ENCODE results near the gene CCDC43.
"Not testable (repeated sequence)": the region's sequence is repeated elsewhere in the genome, so short reads cannot be mapped to it uniquely, and the experiment has no call there.

Gene CCDC43

DNA sequence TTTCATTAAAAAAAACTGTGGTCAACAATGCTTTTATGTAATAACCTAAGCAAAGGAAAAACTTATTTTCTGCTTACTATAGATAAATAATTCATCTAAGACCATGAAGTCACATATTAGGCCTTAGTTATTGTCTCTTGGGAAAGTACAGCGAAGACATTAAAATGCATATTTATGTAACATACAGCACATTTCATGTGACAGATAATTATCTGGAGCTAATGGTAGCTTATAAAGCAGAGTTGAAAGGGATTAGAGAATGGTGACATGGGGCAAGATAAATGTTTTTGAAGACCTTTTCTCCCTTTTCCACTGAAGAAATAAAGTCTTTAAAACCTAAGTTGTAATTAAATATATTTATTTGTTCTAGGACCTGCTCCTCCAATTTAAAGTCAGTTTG is 23.6 kb downstream of the CCDC43 start:
- DNase-seq (ENCODE audit: low read depth): no peak

DNA sequence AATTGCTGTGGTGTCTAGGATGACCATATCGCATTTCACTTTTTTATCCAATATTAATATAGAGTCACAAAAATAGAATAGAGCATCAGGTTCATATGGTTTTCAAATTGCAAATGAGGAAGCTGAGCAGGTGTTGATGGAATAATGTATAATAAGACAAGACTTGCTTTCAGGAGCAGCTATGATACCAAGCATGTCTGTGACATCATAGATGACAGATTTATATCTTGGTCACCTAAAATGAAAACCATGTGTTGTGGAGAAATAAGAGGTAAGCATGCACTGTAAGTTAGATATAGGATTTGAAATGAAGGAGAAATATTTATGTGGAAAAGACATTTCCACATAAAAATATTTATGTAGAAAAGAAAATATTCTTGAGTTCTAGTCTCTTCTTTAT is 24.7 kb downstream of the CCDC43 start:
- no peak for DNase-seq (ENCODE audit: low read depth)

DNA sequence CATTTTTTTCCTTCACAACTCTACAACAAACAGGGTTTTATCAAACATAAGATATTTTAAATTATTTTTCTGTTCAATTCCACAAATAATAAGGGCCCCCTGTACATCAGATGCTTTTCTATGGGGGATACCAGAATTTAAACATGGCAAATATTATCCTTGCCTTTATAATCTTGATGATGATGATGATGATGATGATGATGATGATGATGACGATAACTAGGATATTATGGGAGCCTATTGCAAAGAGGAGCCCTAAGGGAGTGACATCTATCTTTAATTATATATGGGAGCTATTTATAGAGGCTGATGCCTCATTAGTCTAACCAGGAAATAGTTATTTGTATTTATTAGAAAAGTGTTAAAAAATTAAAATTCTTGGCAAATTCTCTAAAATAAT is 26.5 kb downstream of the CCDC43 start:
- DNase-seq (ENCODE audit: low read depth): no peak

DNA sequence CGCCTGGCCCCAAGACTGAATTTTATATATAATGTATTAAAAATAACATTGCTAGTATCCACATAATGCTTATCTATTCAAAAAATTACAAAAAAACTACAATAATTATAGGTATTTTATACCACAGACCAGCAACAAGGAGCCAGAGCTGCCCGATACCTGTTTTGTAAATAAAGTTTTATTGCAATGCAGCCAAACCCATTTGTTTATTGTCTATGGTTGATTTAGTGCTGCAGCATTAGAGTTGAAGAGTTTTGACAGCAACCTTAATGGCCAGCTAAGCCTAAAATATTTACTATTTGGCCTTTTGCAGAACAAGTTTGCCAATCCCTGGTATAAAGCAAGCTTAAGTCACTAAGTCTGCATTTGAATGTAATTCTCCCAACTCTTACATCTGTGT is 27.7 kb downstream of the CCDC43 start:
- no peak for DNase-seq (ENCODE audit: low read depth)

DNA sequence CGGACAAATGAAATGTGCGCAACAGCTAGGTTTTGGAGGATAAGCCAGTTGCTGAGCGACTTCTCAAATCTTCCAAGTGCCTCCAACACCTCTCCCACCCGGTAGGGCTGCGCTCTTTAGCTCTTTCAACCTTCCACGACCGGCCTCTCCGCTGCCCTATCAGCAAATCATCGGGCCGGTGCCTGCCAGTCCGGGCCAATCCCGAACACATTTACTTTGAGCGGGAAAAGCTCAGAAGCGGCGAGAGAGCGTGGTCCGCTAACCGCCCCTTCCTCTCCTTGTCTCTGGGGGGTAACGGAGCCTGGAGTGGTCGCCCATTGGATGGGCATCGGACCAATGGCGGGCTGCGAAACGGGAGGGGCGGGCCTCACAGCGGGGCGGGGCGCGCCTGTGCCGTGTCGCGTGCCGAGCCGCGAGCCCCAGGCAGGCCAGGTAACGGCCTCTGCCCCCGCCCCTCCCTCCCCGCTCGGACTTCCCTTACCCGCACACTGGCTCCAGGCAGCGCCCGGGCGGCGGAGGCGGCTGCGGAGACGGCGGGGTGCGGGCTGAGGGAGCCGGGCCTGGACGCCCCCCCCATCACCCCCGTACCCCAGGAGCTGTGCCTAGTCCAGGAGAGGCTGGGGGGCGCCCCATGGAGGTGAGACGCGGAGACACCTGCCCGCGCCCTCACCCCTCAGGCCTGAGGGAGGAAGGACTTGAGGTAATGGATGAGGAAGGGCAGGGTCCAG is 33.4 kb downstream of the CCDC43 start, which contains the start of gene MEIOC:
TSS of gene MEIOC (plus strand) at position 486 of the 728 bp plus-strand sequence. CDS start at position 632, 146 bp downstream.
- peak; percentile 11 for DNase-seq (ENCODE audit: low read depth)

DNA sequence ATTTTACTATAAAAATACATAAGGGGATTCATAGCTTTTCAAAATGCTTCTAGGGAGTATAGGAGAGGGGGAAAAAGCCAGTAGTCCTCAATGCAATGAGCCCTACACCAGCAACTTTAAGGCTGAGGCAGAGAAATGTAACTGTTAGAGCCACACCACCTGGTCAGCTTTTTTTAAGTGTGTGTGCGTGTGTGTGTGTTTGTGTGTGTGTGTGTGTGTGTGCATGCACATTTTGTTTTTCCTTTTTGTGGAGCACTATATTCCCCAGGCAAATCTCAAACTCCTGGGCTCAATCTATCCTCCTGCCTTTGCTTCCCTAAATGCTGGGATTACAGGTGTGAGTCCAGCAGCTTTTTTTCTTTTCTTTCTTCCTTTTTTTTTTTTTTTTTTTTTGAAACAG is 35.6 kb downstream of the CCDC43 start:
- DNase-seq (ENCODE audit: low read depth): no peak

DNA sequence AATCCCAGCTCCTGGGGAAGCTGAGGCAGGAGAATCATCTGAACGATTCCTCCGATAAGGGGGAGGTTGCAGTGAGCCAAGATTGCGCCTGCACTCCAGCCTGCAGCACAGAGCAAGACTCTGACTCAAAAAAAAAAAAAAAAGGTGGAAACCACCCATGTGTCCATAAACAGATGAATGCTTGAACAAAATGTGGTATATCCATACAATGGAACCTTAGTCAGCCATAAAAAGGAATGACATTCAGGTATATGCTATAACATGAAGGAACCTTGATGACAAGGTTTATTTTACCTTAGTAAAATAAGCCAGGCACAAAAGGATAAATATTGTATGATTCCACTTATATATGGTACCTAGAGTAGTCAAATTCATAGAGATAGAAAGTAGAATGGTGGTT is 36.2 kb downstream of the CCDC43 start:
- no peak for DNase-seq (ENCODE audit: low read depth)

DNA sequence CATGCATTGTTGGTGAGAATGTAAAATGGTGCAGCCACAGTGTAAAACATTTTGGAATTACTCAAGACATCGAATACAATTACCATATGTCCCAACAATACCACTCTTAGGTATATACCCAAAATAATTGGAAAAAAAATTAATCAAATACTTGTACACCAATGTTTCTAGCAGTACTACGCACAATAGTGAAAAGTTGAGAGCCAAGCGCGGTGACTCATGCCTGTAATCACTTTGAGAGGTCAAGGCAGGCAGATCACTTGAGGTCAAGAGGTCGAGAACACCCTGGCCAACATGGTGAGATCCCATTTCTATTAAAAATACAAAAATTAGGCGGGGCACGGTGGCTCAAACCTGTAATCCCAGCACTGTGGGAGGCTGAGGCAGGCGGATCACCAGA is 36.8 kb downstream of the CCDC43 start:
- no peak for DNase-seq (ENCODE audit: low read depth)

DNA sequence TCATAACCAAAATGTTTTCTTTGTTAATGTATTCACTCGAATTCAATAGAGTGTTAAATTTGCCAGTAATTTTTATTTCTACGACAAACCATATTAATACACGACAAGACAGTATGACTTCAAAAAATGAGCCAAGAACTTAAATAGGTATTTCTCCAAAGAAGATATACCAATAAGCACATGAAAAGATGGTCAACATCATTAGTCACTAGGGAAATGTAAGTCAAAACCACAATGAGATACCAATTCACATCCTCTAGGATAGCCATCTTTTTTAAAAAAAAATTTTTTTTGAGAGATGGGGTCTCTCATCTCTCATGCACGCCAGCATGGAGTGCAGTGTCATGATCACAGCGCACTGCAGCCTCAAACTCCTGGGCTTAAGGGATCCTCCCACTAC is 38.3 kb downstream of the CCDC43 start:
- DNase-seq (ENCODE audit: low read depth): no peak

DNA sequence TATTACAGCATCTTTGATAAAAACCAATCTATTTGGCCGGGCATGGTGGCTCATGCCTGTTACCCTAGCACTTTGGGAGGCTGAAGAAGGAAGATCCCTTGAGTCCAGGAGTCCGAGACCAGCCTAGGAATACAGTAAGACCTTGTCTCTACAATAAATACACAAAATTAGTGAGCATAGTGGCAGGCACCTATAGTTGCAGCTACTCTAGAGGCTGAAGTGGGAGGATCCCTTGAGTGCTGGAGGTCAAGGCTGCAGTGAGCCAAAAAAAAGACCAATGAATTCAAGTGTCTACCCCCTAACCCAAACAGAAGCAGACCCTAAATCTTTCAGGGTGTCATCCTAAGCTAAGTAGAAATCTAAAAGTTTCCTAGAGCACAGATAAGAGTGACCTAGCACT is 40.6 kb downstream of the CCDC43 start:
- no peak for DNase-seq (ENCODE audit: low read depth)

DNA sequence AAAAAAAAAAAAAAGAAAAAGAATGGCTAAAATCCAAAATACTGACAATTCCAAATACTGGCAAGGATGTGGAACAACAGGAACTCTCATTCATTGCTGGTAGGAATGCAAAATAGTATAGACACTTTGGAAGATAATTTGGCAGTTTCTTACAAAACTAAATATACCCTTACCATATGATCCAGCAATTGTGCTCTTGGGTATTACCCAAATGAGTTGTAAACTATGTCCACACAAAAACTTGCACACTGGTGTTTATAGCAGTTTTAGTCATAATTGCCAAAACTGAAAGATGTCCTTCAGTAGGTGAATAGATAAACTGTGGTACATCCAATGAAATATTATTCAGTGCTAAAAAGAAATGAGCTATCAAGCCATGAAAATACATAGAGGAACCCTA is 41.8 kb downstream of the CCDC43 start:
- DNase-seq (ENCODE audit: low read depth): no peak

DNA sequence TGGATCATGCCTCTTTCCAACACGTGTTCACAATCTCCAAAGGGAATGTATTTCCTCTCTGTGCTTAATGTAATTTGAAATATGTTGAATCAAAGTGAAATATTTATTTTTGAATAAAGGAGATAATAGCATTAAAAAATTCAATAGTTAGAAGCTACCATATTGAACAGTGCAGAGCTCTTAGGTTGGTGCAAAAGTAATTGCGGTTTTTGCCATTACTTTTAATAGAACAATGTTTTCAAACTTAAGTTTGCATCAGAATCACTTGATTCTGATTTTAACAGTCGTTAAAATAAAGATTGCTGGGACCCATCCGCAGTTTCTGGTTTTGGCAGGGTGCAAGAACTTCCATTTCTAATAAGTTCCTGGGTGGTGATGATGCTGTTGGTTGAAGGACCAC is 43.3 kb downstream of the CCDC43 start:
- DNase-seq (ENCODE audit: low read depth): no peak

DNA sequence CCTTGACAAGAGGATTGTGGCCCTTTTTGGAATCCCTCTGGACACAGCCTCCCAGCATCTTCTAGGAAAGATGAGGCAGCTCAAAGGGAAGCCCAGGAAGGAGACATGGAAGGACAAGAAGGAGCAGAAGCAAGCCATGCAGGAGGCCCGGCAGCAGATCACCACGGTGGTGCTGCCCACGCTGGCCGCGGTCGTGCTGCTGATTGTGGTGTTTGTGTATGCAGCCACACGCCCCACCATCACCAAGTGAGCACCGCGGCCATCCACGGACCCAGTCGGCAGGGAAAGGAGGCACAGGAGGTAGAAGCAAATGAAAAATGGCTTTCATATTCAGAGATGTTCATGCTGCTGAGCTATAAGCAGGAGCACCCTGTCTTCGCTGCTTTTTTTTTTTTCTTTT is 44.2 kb downstream of the CCDC43 start:
- DNase-seq (ENCODE audit: low read depth): no peak

DNA sequence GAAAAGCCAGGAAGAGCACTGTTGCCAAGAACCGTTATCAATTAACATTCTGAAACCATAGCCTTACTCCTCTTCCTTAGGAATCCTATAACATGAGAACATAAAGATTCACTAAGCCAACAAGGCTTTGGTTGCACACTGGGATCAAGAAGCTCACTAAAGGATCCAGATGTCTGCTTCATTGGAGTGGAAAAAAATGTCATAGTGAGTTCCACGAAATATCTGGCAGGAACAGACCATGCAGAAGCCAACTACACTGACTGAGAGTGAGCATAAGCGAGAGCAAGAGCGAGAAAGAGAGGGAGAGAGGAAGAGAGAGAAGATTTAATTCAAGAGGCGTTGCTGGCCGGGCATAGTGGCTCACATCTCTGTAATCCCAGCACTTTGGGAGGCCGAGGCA is 46.7 kb downstream of the CCDC43 start:
- no peak for DNase-seq (ENCODE audit: low read depth)

DNA sequence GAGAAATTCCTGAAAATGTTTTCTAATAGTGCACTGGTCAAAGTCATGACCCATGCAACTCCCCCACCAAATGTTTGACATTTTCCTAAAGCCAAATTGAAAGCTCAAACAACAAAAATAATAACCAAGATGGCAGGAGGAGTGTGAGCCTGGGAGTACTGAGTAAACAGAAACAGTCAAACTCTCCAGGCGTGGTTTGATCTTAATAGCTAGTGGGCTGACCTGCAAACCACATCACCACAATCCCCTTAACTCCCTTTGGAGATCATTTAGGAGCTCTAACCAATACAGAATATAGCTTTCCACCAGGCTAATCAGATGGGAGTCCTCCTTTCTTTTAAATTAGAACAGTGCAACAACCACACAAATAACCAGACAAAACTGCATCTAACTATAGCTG is 52.5 kb downstream of the CCDC43 start:
- no peak for DNase-seq (ENCODE audit: low read depth)

DNA sequence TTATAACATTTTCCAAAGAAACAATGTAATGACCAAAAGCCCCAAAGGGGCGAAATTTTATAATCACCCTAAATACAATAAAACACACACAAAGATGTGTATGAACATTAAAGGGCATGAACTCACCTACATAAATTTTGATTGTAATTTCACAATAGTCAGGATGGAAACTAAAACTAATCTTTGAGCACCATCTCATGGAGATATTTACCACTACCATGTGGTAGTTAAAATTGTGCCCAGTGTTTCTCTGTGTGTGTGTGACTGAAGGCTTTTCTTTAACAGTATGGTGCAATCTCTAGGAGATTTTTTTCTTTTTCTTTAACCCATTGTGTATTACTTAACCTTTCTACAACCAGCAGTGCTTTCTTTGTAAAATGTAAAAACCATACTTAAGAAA is 53.0 kb downstream of the CCDC43 start:
- DNase-seq (ENCODE audit: low read depth): no peak

DNA sequence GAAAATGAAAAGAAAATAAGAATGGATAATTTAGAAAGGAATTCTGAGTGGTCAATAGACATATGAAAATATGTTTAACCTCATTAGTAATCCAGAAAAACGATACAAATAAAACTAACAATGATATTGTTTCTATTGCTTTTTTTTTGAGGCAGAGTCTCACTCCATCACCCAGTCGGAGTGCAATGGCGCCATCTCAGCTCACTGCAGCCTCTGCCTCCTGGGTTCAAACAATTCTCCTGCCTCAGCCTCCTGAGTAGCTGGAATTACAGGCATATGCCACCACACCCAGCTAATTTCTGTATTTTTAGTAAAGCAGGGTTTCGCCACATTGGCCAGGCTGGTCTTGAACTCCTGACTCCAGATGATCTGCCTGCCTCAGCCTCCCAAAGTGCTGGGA is 55.2 kb downstream of the CCDC43 start:
- DNase-seq (ENCODE audit: low read depth): not testable (repeated sequence)

DNA sequence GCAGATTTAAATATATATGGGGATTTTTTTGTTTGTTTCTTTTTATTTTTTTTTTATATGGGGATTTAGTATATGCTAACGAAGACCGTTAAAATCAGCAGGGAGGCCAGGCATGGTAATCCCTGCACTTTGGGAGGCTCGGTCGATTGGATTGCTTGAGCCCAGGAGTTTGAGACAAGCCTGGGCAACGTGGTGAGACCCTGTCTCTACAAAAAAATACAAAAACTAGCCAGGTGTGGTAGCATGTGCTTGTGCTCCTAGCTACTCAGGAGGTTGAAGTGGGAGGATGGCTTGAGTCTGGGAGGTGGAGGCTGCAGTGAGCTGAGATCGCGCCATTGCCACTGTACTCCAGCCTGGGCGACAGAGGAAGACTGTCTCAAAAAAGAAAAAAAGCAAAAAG is 55.6 kb downstream of the CCDC43 start:
- no peak for DNase-seq (ENCODE audit: low read depth)

DNA sequence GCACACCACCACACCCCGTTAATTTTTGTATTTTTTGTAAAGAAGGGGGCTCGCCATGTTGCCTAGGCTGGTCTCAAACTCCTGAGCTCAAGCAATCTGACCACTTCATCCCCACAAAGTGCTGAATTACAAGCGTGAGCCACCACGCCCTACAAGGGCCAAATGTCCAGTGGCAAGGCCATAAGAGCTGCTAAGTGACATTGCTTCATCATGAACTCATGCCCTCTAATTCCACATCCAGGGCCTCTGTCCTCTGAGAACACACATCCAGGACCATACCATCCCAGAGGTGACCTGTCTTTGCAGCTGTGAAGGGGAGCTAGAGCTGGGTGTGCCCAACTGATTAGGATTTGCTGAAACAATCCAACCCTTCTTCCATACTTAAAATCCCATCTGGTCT is 58.9 kb downstream of the CCDC43 start:
- no peak for DNase-seq (ENCODE audit: low read depth)

DNA sequence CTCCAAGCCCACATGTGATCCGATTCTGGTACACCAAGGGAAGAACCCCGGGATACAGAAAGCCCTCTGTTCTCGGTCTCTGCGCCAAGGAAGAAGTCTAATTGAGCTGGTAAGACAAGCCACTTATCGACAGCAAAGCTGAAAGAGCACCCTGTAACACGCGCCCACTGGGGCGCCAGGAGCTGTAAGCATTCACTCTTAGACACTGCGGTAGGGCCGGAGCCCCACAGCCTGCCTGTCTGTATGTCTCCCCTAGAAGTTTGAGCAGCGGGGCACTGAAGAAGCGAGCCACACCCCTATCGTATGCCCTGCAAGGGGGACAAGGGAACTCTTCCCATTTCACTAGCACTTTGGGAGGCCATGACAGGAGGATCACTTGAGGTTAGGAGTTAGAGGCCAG is 60.3 kb downstream of the CCDC43 start:
- no peak for DNase-seq (ENCODE audit: low read depth)

DNA sequence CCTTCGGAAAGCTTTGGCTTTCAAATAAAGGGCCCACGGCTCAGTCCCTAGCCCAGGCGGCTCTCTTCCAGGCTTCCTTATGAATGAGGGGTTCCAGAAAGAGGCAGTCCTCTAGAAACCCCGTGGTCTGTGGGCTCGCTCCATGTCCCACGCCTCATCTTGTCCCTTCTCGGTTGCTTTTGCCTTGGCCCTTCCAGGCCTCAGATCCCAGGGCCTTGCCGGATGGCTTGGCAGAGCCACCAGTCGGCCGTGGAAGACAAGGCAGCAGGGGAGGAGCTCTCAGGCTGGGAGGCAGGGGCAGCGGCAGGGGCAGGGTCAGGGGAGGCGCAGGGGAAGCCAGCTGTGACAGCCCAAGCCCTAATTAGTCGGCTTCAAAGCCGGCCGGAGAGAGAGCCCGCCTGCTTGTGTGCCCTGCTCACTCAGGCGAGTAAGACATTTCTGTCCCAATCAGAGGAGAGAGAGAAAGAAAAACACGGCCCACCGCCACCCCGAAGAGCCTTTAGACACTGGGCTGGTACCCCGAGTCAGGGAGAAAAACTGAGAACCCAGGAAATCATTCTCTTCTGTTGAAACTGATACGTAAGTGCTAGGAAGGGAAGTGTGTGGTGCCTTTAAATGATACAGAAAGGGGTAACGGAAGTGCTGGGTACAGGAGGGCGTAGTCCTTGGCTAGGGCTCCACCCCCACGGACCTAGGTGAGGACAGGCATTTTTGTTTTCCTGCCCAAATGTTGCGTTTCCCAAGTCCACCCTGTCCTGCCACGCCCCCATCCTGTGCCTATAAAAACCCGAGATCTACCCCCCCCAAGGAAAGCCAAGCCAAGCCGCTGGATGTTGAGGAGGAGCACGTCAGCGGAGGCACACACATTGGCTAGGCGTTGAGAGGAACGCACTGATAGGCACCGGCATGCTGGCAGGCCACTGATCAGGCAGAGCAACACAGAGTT is 61.1 kb downstream of the CCDC43 start:
- no peak for DNase-seq (ENCODE audit: low read depth)

DNA sequence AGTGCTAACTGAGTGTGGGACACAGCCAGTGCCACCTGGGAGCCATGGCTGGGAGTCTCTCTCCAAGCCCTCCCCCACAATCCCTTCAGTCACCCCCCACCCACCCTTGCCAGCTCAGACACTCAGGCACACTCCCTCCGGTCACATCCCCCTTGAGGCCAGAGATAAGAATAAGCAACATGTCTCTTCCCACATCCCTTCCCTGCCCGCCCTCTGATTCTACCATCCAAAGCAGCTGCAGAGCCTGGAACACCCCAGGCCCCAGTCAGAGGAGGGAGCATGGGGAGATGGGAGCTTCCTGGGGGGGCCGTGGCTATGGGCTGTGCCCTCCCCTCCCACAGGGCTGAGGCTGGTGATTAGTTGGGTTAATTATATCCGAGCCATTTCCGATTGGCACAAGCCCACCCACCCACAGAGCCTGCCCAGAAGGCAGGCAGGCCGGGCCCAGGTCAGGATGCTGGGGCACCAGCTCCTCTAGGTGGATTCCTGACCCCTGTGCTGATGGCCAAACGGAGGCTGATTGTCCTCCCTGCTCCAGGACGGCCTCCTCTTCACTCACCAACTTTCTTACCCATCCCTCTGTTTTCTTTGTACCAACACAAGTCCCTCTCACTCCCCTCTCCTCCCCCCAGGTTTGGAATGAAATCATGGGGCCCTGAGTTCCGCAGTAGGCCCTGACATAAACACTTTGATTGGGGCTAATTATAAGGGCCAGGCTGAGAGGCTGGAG is 61.9 kb downstream of the CCDC43 start:
- no peak for DNase-seq (ENCODE audit: low read depth)

Measured in stimulated activated CD8-positive, alpha-beta memory T cell treated with anti-CD3 and anti-CD28 coated beads, Interleukin-15, amount 100 ng/mL, for 24 hours (primary cell).